ENCODE measurements around the gene CYFIP2. TPM values are rescaled to one million over a fixed set of nuclear protein-coding genes. Genes with fewer than 3 reads are reported as not detected.
A peak's percentile ranks its signal among the peaks of the same experiment; 100 is the strongest.

Gene CYFIP2
- total RNA-seq, 2 experiments from 2014 or later, result 271 to 287 TPM

DNA sequence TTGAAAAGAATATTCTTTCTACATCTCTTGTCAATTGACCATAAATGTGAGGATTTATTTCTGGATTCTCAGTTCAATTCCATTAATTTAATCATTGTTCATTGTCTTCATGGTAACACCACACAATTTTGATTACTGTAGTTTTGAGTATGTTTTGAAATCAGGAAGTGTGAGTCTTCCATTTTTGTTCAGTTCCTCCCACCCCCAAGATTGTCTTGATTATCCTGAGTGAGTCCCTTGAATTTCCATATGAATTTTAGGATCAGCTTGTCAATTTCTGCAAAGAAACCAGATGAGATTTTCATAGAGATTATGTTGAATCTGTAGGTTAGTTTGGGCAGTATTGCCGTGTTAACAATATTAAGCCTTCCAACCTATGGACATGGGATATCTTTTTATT lies 9.5 kb downstream of the CYFIP2 start:
- Histone ChIP-seq H3K27ac (ENCODE audit: low read depth in 1 of 2, low read length in 2 of 2) (no peak overlapping the region), H3K36me3 (ENCODE audit: insufficient read depth, low read length) (peaks cover 25% of the 10 kb centered on the region), H3K4me1 (ENCODE audit: insufficient read depth, low read length) (peaks cover 57% of the 10 kb centered on the region), H3K27me3 (ENCODE audit: control insufficient read depth in 1 of 2, insufficient read depth in 2 of 2, low read length in 2 of 2) (no peaks in the 10 kb centered on the region), H3K9me3 (ENCODE audit: control insufficient read depth in 1 of 2, insufficient read depth in 1 of 2, low read length in 2 of 2) (no peaks in the 10 kb centered on the region), H3K4me3 (ENCODE audit: low read length) (no peak overlapping the region)
- CTCF ChIA-PET, result interaction anchor here (2.9 kb wide), 1 partner anchor 53 kb away, joined by 8 read pairs; no protein-coding TSS in a partner anchor
- intact Hi-C loops (cut with DNase I, micrococcal nuclease), result no loop called here
- ATAC-seq (ENCODE audit: poor library complexity) (no peak), DNase-seq (no peak)
- no peaks in the 10 kb centered on the region for H3K27me3 Mint-ChIP-seq
- peaks cover 37% of the 10 kb centered on the region for H3K36me3 Mint-ChIP-seq (ENCODE audit: low read depth)
- H3K9me3 Mint-ChIP-seq, result no peaks in the 10 kb centered on the region
- H3K4me3 Mint-ChIP-seq, result no peak overlapping the region
- H3K4me1 Mint-ChIP-seq (ENCODE audit: low read depth), result peaks cover 95% of the 10 kb centered on the region
- POLR2A ChIA-PET, result interaction anchor here (1.8 to 4.7 kb wide), 3 partner anchors 20 to 133 kb away, joined by 8 to 93 read pairs (median 77); partner anchors contain the start of gene MED7
- TF ChIP-seq, protein P1, sequence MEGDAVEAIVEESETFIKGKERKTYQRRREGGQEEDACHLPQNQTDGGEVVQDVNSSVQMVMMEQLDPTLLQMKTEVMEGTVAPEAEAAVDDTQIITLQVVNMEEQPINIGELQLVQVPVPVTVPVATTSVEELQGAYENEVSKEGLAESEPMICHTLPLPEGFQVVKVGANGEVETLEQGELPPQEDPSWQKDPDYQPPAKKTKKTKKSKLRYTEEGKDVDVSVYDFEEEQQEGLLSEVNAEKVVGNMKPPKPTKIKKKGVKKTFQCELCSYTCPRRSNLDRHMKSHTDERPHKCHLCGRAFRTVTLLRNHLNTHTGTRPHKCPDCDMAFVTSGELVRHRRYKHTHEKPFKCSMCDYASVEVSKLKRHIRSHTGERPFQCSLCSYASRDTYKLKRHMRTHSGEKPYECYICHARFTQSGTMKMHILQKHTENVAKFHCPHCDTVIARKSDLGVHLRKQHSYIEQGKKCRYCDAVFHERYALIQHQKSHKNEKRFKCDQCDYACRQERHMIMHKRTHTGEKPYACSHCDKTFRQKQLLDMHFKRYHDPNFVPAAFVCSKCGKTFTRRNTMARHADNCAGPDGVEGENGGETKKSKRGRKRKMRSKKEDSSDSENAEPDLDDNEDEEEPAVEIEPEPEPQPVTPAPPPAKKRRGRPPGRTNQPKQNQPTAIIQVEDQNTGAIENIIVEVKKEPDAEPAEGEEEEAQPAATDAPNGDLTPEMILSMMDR (IDR thresholded peaks at IDR 0.05), result no peak
- H3K27ac Mint-ChIP-seq, result peak overlapping the region; percentile 80

GRCh38 chr5:157278319-157279037 lies 12.6 kb downstream of the CYFIP2 start:
- DNase-seq (no peak), ATAC-seq (ENCODE audit: poor library complexity) (no peak)
- Histone ChIP-seq H3K4me3 (ENCODE audit: low read length) (no peak overlapping the region), H3K27me3 (ENCODE audit: control insufficient read depth in 1 of 2, insufficient read depth in 2 of 2, low read length in 2 of 2) (no peaks in the 10 kb centered on the region), H3K36me3 (ENCODE audit: insufficient read depth, low read length) (peaks cover 20% of the 10 kb centered on the region), H3K4me1 (ENCODE audit: insufficient read depth, low read length) (peaks cover 47% of the 10 kb centered on the region), H3K27ac (ENCODE audit: low read depth in 1 of 2, low read length in 2 of 2) (no peak overlapping the region), H3K9me3 (ENCODE audit: control insufficient read depth in 1 of 2, insufficient read depth in 1 of 2, low read length in 2 of 2) (no peaks in the 10 kb centered on the region)
- Mint-ChIP-seq H3K27me3 (no peaks in the 10 kb centered on the region), H3K27ac (peak overlapping the region; percentile 83), H3K4me1 (ENCODE audit: low read depth) (peaks cover 96% of the 10 kb centered on the region), H3K36me3 (ENCODE audit: low read depth) (peaks cover 51% of the 10 kb centered on the region), H3K9me3 (no peaks in the 10 kb centered on the region), H3K4me3 (no peak overlapping the region)
- TF ChIP-seq, protein P1 (IDR thresholded peaks at IDR 0.05), result no peak
- ChIA-PET POLR2A (interaction anchor here (0.6 to 3.8 kb wide), 5 partner anchors 11 to 136 kb away, joined by 3 to 17 read pairs (median 3); partner anchors contain the start of genes CYFIP2 and MED7), CTCF (interaction anchor here (2.9 kb wide), 1 partner anchor 50 kb away, joined by 8 read pairs; no protein-coding TSS in a partner anchor)
- intact Hi-C loops (cut with DNase I, micrococcal nuclease), result no loop called here

DNA sequence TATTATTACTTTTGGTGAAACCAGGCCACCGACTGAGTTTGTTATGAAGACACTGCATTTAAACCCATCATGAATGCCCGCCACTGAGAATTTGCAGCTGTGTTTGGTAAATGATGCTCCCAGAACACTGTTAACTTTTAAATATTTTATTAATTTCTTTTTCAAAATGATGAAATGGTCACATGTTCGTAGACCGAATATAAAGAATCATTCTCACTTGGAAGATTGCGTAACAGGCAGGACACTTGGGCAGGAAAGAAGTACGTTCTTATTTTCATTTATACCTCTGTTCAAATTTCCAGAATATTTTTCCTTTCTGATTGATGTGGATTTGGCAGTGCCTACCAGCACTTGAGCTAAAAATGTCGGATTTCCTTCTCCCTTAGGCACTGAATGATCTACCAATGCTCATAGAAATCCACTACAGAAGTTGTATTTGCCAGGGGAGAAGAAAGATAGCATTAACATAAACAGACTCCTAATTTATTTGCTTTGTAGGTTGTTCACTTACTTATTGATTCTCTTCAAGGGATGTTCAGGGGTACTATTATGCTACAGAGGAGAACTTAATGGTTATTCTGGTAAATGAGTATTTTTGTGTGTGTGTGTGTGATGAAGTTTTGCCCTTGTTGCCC lies 13.8 kb downstream of the CYFIP2 start:
- CTCF ChIA-PET, result interaction anchor here (1.2 kb wide), 1 partner anchor 49 kb away, joined by 3 read pairs; no protein-coding TSS in a partner anchor
- H3K27me3 Mint-ChIP-seq, result no peaks in the 10 kb centered on the region
- Histone ChIP-seq H3K4me1 (ENCODE audit: insufficient read depth, low read length) (peaks cover 48% of the 10 kb centered on the region), H3K9me3 (ENCODE audit: control insufficient read depth in 1 of 2, insufficient read depth in 1 of 2, low read length in 2 of 2) (no peaks in the 10 kb centered on the region), H3K36me3 (ENCODE audit: insufficient read depth, low read length) (peaks cover 23% of the 10 kb centered on the region), H3K4me3 (ENCODE audit: low read length) (no peak overlapping the region), H3K27ac (ENCODE audit: low read depth in 1 of 2, low read length in 2 of 2) (no peak overlapping the region), H3K27me3 (ENCODE audit: control insufficient read depth in 1 of 2, insufficient read depth in 2 of 2, low read length in 2 of 2) (no peaks in the 10 kb centered on the region)
- no peak for ATAC-seq (ENCODE audit: poor library complexity)
- peaks cover 49% of the 10 kb centered on the region for H3K36me3 Mint-ChIP-seq (ENCODE audit: low read depth)
- no peak for DNase-seq
- H3K4me1 Mint-ChIP-seq (ENCODE audit: low read depth), result peaks cover 96% of the 10 kb centered on the region
- POLR2A ChIA-PET, result interaction anchor here (1.4 to 3.8 kb wide), 4 partner anchors 8 to 89 kb away, joined by 3 to 17 read pairs (median 5); partner anchors contain the start of gene CYFIP2
- TF ChIP-seq, protein P1 (IDR thresholded peaks at IDR 0.05), result no peak
- intact Hi-C loops (cut with DNase I, micrococcal nuclease), result no loop called here
- peak overlapping the region; percentile 83 for H3K27ac Mint-ChIP-seq
- no peak overlapping the region for H3K4me3 Mint-ChIP-seq
- H3K9me3 Mint-ChIP-seq, result no peaks in the 10 kb centered on the region

Measured in CD4-positive, alpha-beta T cell (primary cell).